GM12865 (cell line): ENCODE data around the gene PLSCR2.
"Not testable (repeated sequence)": the region's sequence is repeated elsewhere in the genome, so short reads cannot be mapped to it uniquely, and the experiment has no call there.

Experiments used
- DNase-seq: peaks from one replicate; pipeline ENCODE4 v3.0.0; 2010; ENCODE audit warnings: low read depth
- H3K4me3 ChIP-seq: 2 replicates; pipeline ENCODE4 v1.5.1; 2011; ENCODE audit warnings: mild to moderate bottlenecking, low read depth, low read length, control low read depth
- CTCF ChIP-seq: IDR thresholded peaks from 2 replicates; pipeline ENCODE4 v1.5.1; 2011; ENCODE audit warnings: low read length, control low read depth, low read depth, inconsistent platforms; ENCODE audit not compliant: insufficient read depth; ENCODE audit errors: missing control alignments

Gene PLSCR2

GRCh38 chr3:146425341-146425740 lies 44.0 kb downstream of the PLSCR2 start:
- no peak overlapping the region for H3K4me3 ChIP-seq
- no peak for TF ChIP-seq CTCF
- DNase-seq = no peak

DNA sequence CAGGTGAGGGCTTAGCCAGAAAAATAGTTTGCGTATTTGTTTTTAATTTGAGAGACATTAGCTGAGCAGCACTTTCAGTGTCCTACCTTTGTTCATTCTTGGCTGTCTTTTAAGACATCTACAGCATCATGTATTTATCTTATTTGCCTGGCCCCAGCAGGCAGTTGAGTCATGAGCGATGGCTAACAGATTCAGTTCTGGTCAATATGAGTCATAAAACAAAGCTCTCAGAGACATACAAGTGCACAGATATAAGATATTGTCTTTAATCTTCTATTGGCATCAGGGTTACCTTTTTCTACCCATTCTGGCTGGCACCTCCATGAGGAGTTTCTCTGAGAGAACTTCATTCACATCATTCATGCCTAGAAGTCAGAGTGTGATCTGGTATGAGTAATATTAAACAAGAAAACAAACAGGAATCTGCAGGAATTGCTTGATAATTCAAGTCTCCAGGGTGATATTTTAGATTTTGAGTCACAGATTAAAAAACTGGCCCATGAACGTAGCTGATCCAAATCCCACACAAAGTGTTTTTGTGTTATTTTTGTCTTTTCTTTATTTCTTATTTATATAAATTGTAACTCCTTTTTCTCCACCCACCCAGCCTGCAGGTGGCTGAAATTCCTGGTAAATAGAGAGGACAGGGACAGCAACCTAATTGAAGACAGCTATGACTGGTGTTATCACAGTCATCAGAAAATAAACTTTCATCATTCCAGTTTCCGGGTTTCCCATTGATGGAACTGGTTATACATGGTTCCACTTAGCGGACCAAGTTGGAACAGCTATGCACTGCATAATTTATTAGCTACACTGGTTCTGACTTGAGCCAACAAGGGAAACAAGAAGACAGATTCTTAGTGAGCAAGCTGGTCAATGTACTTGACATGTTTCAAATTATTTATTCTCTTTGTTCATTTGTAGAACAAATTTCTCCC lies 47.3 kb downstream of the PLSCR2 start:
- no peak for DNase-seq
- TF ChIP-seq CTCF = no peak
- no peak overlapping the region for H3K4me3 ChIP-seq

- no peak overlapping the region for H3K4me3 ChIP-seq
- no peak for DNase-seq
- TF ChIP-seq CTCF = no peak
Observed at GRCh38 chr3:146416366-146416765, 53.0 kb downstream of the PLSCR2 start.

DNA sequence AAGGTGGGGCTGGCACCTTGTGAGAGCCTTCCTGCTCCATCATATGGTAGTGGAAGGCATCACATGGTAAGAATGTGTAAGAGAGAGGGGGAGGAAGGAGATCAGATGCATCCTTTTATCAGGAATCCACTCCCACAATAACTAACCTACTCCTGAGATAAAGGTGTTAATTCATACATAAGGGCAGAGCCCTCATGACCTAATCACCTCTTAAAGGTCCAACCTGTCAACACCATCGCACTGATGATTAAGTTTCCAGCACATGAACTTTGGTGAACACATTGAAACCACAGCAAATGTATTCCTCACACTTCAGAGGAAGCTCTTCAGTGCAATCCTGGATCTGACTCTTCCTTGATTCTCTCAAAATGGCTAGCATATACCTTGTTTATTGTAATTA lies 55.4 kb downstream of the PLSCR2 start:
- H3K4me3 ChIP-seq = no peak overlapping the region
- no peak for DNase-seq
- no peak for TF ChIP-seq CTCF

DNA sequence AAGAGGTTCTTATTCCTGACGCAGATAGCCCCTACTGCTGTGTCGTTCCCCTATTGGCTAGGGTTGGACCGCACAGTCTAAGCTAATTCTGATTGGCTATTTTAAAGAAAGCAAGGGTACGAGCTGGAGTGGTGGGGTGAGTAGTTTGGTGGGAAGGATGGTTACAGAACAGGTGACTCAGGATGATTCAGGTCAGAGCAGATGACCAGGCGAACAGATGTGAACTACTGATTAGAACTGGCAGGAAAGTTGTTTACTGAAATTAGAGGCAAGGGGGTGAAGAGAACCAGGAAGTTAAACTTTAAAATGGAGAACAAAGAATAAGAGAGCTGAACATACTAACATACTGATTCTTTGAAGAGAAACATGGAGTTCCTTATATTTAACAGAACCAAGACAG lies 56.6 kb downstream of the PLSCR2 start:
- not testable (repeated sequence) for H3K4me3 ChIP-seq, DNase-seq

- no peak for TF ChIP-seq CTCF
- no peak for DNase-seq
- no peak overlapping the region for H3K4me3 ChIP-seq
Observed at GRCh38 chr3:146407956-146408355, 61.4 kb downstream of the PLSCR2 start.

DNA sequence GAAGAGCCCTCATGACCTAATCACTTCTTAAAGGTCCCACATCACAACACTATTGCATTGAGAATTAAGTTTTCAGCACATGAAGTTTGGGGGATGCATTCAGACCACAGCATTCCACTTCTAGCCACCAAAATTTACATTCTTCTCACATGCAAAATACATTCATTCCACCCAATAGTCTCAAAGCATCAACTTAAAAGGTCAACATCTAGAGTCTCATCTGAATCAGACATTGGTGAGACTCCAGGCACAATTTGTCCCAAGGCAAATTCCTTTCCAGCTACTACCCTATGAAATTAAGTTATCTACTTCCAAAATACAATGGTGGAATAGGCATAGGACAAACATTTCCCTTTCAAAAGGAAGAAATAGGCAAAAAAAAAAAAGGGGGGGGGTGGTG lies 64.9 kb downstream of the PLSCR2 start:
- DNase-seq = no peak
- no peak overlapping the region for H3K4me3 ChIP-seq
- TF ChIP-seq CTCF = no peak
